GM12878 (cell line): ENCODE measurements around the gene TMEM127. TPM values are rescaled to one million over a fixed set of nuclear protein-coding genes. Genes with fewer than 3 reads are reported as not detected.

Experiments
- ATAC-seq: fragments of 200-7000 bp; cut with Tn5 transposase; 3 replicates; pipeline ENCODE4 v1.9.1; 2020; ENCODE audit warnings: mild to moderate bottlenecking, moderate library complexity
- BruUV-seq: library from RNA; stranded (reverse); fragments of 400-500 nt; replicated peaks from 2 replicates; lab custom pipeline; 2021; lab: Mats Ljungman, UMichigan
- CTCF ChIA-PET: fragments of 300-600 bp; sonication (Branson Sonifier 250); formaldehyde crosslinking; extraction: SDS; loops from one replicate; lab custom pipeline; 2021; ENCODE audit warnings: inconsistent platforms; lab: Yijun Ruan, JAX
- POLR2A ChIA-PET: fragments of 350-600 bp; formaldehyde crosslinking; extraction: SDS; loops from one replicate; lab custom pipeline; 2021; ENCODE audit warnings: inconsistent platforms; lab: Charles Lee
- RAD21 ChIA-PET: fragments of 300-600 bp; sonication (Branson Sonifier 250); formaldehyde crosslinking; loops from one replicate; lab custom pipeline; 2023; ENCODE audit warnings: antibody characterized with exemption; ENCODE audit not compliant: unreplicated experiment; lab: Charles Lee
- SMC1A ChIA-PET: fragments of 300-600 bp; sonication (Branson Sonifier 250); formaldehyde crosslinking; loops from one replicate; lab custom pipeline; 2023; ENCODE audit not compliant: unreplicated experiment, uncharacterized antibody; lab: Charles Lee
- DNase-seq: peaks from one replicate; pipeline ENCODE4 v3.0.0-alpha.2; 2011; ENCODE audit warnings: low read depth, low spot score
- FAIRE-seq: peaks from 3 replicates; lab custom pipeline; 2011; peaks lifted over from hg19 to GRCh38; lab: Jason Lieb, UNC
- H2AFZ ChIP-seq: 2 replicates; pipeline ENCODE4 v1.6.0; 2011; ENCODE audit warnings: low read depth, low read length, control low read depth; ENCODE audit not compliant: control insufficient read depth
- H3K27ac ChIP-seq: 2 replicates; pipeline ENCODE4 v1.5.1; 2011; ENCODE audit warnings: control low read depth; ENCODE audit not compliant: control insufficient read depth, insufficient read depth
- H3K27me3 ChIP-seq, 2 experiments: replicated peaks in 1 of 2; 2 replicates each; pipeline versions ENCODE4 v1.6.0 to v1.6.1; 2011; ENCODE audit warnings: low read length in 1 of 2; ENCODE audit not compliant: control insufficient read depth in 2 of 2, insufficient read depth in 2 of 2
- H3K36me3 ChIP-seq, 2 experiments: 2 replicates each; pipeline ENCODE4 v1.5.1; 2011; ENCODE audit warnings: low read length in 1 of 2; ENCODE audit not compliant: control insufficient read depth in 2 of 2, insufficient read depth in 2 of 2
- H3K4me1 ChIP-seq: 2 replicates; pipeline ENCODE4 v1.6.1; 2011; ENCODE audit warnings: mild to moderate bottlenecking, low read length, moderate library complexity, mixed read lengths; ENCODE audit not compliant: control insufficient read depth, insufficient read depth
- H3K4me2 ChIP-seq: 2 replicates; pipeline ENCODE4 v1.6.0; 2011; ENCODE audit warnings: control low read depth; ENCODE audit not compliant: control insufficient read depth, insufficient read depth
- H3K4me3 ChIP-seq: fragments of 200-600 bp; sonication (generic); 2 replicates; pipeline ENCODE4 v1.5.1; 2016
- H3K79me2 ChIP-seq: 2 replicates; pipeline ENCODE4 v1.6.0; 2011; ENCODE audit warnings: low read length; ENCODE audit not compliant: control insufficient read depth, insufficient read depth
- H3K9ac ChIP-seq: 2 replicates; pipeline ENCODE4 v1.8.0; 2011; ENCODE audit warnings: low read length, control low read depth, mixed read lengths; ENCODE audit not compliant: control insufficient read depth, insufficient read depth
- H3K9me3 ChIP-seq: replicated peaks from 3 replicates; pipeline ENCODE4 v1.5.1; 2011; ENCODE audit warnings: mild to moderate bottlenecking, low read length; ENCODE audit not compliant: control insufficient read depth, insufficient read depth
- H4K20me1 ChIP-seq: 2 replicates; pipeline ENCODE4 v1.6.0; 2011; ENCODE audit not compliant: control insufficient read depth, insufficient read depth
- BCL11A ChIP-seq: IDR thresholded peaks from 2 replicates; pipeline ENCODE4 v1.6.1; 2011; ENCODE audit warnings: low read depth, low read length
- BCL3 ChIP-seq: IDR thresholded peaks from 2 replicates; pipeline ENCODE4 v1.6.1; 2011; ENCODE audit warnings: borderline replicate concordance, low read depth, mild to moderate bottlenecking, moderate library complexity, low read length; ENCODE audit not compliant: insufficient read depth, poor library complexity, severe bottlenecking
- DPF2 ChIP-seq: fragments of 450-650 bp; IDR thresholded peaks from 2 replicates; pipeline ENCODE4 v1.6.1; 2017; ENCODE audit warnings: mild to moderate bottlenecking
- FOXK2 ChIP-seq: fragments of 450-650 bp; IDR thresholded peaks from 2 replicates; pipeline ENCODE4 v1.6.1; 2017; ENCODE audit warnings: mild to moderate bottlenecking, moderate library complexity
- KAT2A ChIP-seq: conservative IDR thresholded peaks from 2 replicates; pipeline ENCODE4 v1.6.1; 2011; ENCODE audit warnings: low read depth, low read length; ENCODE audit not compliant: control insufficient read depth
- MXI1 ChIP-seq: fragments of 150-350 bp; IDR thresholded peaks from 2 replicates; pipeline ENCODE4 v1.6.1; 2011; ENCODE audit warnings: low read depth, mild to moderate bottlenecking, inconsistent platforms, low read length, improper control_type of control experiment
- NFXL1 ChIP-seq: fragments of 450-650 bp; IDR thresholded peaks from 2 replicates; pipeline ENCODE4 v1.6.1; 2017; ENCODE audit warnings: antibody characterized with exemption, mild to moderate bottlenecking, borderline replicate concordance
- PKNOX1 ChIP-seq: fragments of 450-650 bp; IDR thresholded peaks from 2 replicates; pipeline ENCODE4 v1.6.1; 2016; ENCODE audit warnings: mild to moderate bottlenecking
- SMC3 ChIP-seq: IDR thresholded peaks from 2 replicates; pipeline ENCODE4 v1.6.1; 2011; ENCODE audit warnings: low read length, improper control_type of control experiment, borderline replicate concordance
- SREBF2 ChIP-seq: IDR thresholded peaks from 2 replicates; pipeline ENCODE4 v1.6.1; 2012; ENCODE audit warnings: mild to moderate bottlenecking, low read length
- TBL1XR1 ChIP-seq: IDR thresholded peaks from 2 replicates; pipeline ENCODE4 v1.6.1; 2012; ENCODE audit warnings: low read depth, low read length, improper control_type of control experiment
- YBX1 ChIP-seq: fragments of 450-650 bp; IDR thresholded peaks from 2 replicates; pipeline ENCODE4 v1.6.1; 2016; ENCODE audit warnings: antibody characterized with exemption
- ZSCAN29 ChIP-seq: fragments of 450-650 bp; IDR thresholded peaks from 2 replicates; pipeline ENCODE4 v1.6.1; 2017; ENCODE audit warnings: mild to moderate bottlenecking, moderate library complexity
- in situ Hi-C: fragments of 300-500 bp; cut with MboI; formaldehyde crosslinking; loops from 9 replicates; pipeline ENCODE4 v1.14.3; 2018; ENCODE audit warnings: mixed read lengths
- intact Hi-C: fragments of 100-400 bp; cut with micrococcal nuclease; formaldehyde crosslinking; loops from one replicate; pipeline ENCODE4 v1.14.2; 2022; ENCODE audit not compliant: unreplicated experiment
- polyA plus RNA-seq, 11 experiments: library from polyadenylated mRNA; depleted of rRNA in 4 of 11; unstranded in 6 of 11; stranded (reverse) in 5 of 11; fragments of >200 nt; fragmentation: Nextera tagmentation in 4 of 11; fragmentation: Illumina TruSeq in 1 of 11; extraction: Ambion mirVana in 4 of 11; extraction: Trizol in 1 of 11; gene quantifications; 1 replicate in 1 of 11; 2 replicates in 10 of 11; pipeline versions ENCODE4 v1.2.1 to v1.2.3, GENCODE V29; 2011 to 2016; ENCODE audit warnings: inconsistent platforms in 2 of 11, missing spikeins in 2 of 11, low read depth in 1 of 11
- total RNA-seq, 4 experiments: library from RNA; depleted of rRNA in 3 of 4; stranded (reverse); fragments of >200 nt in 3 of 4; fragmentation: Illumina TruSeq in 1 of 4; extraction: Trizol in 1 of 4; gene quantifications; 2 replicates each; pipeline versions ENCODE4 v1.2.1 to v1.2.3, GENCODE V29; 2013 to 2021
- TF ChIP-seq, protein P1 (sequence below): fragments of 450-650 bp; IDR thresholded peaks from 2 replicates; pipeline ENCODE4 v1.6.1; 2017; ENCODE audit warnings: mild to moderate bottlenecking

The TMEM127 gene
- total and polyA plus RNA-seq, 10 of the 15 experiments (the other 5 are each of a cell fraction or from before 2014, with no cell fraction given) = 2.6 to 27.2 (median 17.7) TPM

GRCh38 chr2:96205888-96206287, 59.9 kb downstream of the TMEM127 start:
- Histone ChIP-seq H3K4me2 (peak overlapping the region; percentile 48), H3K9me3 (no peaks in the 10 kb centered on the region), H3K9ac (peak overlapping the region; percentile 10; the same call in 1 of the 2 replicates), H3K27ac (no peak overlapping the region), H3K36me3 (peaks cover 0 to 3% of the 10 kb centered on the region in 2 experiments; a peak in 2 of 4 replicates), H3K79me2 (peaks cover 91% of the 10 kb centered on the region), H3K4me3 (peak overlapping the region; percentile 74; the same call in 1 of the 2 replicates), H4K20me1 (peaks cover 9% of the 10 kb centered on the region), H2AFZ (no peak overlapping the region), H3K4me1 (peaks cover 31% of the 10 kb centered on the region), H3K27me3 (no peaks in the 10 kb centered on the region)
- BruUV-seq = no TSS peak
- DNase-seq = no peak
- TF ChIP-seq ZSCAN29 (no peak), SREBF2 (no peak), TBL1XR1 (no peak), MXI1 (no peak), FOXK2 (no peak), YBX1 (no peak), BCL11A (no peak), NFXL1 (no peak), BCL3 (no peak), DPF2 (no peak), KAT2A (no peak), PKNOX1 (no peak), SMC3 (no peak)
- TF ChIP-seq, protein P1, sequence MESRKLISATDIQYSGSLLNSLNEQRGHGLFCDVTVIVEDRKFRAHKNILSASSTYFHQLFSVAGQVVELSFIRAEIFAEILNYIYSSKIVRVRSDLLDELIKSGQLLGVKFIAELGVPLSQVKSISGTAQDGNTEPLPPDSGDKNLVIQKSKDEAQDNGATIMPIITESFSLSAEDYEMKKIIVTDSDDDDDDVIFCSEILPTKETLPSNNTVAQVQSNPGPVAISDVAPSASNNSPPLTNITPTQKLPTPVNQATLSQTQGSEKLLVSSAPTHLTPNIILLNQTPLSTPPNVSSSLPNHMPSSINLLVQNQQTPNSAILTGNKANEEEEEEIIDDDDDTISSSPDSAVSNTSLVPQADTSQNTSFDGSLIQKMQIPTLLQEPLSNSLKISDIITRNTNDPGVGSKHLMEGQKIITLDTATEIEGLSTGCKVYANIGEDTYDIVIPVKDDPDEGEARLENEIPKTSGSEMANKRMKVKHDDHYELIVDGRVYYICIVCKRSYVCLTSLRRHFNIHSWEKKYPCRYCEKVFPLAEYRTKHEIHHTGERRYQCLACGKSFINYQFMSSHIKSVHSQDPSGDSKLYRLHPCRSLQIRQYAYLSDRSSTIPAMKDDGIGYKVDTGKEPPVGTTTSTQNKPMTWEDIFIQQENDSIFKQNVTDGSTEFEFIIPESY = no peak
- ChIA-PET POLR2A (interaction anchor here (0.6 to 2.3 kb wide), 7 partner anchors 19 to 61 kb away, joined by 3 to 13 read pairs (median 6); no protein-coding TSS in a partner anchor), RAD21 (interaction anchor here (0.7 to 9.0 kb wide), 7 partner anchors 13 to 67 kb away, joined by 3 to 93 read pairs (median 5); partner anchors contain the start of gene ASTL), CTCF (interaction anchor here (0.7 to 10.2 kb wide), 10 partner anchors 17 to 321 kb away, joined by 3 to 90 read pairs (median 5); partner anchors contain the start of gene ASTL), SMC1A (interaction anchor here (0.8 to 8.0 kb wide), 9 partner anchors 15 to 213 kb away, joined by 3 to 116 read pairs (median 4); partner anchors contain the start of gene ASTL)
- in situ Hi-C loops (no loop called here), intact Hi-C loops (loop anchor here (1.0 to 5.0 kb wide), 3 partner anchors 58 to 131 kb away; partner anchors contain the start of gene NCAPH)
- no peak for ATAC-seq
- no peak for FAIRE-seq
